Measurements from ENCODE around the gene B4GALT4.
"Not testable (repeated sequence)": the region's sequence is repeated elsewhere in the genome, so short reads cannot be mapped to it uniquely, and the experiment has no call there.

The B4GALT4 gene

GRCh38 chr3:119240591-119241434, at the start of gene B4GALT4:
Gene B4GALT4, minus strand, starts transcription at chr3:119240878. Its CDS starts 10,779 bp downstream, at chr3:119230099.
- no peaks in the 10 kb centered on the region for H3K9me3 Mint-ChIP-seq
- peaks cover 18% of the 10 kb centered on the region for H3K36me3 Mint-ChIP-seq (ENCODE audit: low read depth)
- no peaks in the 10 kb centered on the region for H3K27me3 Mint-ChIP-seq
- peaks cover 45% of the 10 kb centered on the region for H3K4me1 Mint-ChIP-seq (ENCODE audit: low read depth)
- H3K4me3 Mint-ChIP-seq, result peak within 1 kb of the TSS; percentile 84
- H3K27ac Mint-ChIP-seq, result peak within 1 kb of the TSS; percentile 94
- peak; percentile 81 for DNase-seq

GRCh38 chr3:119289404-119289770, 48.7 kb upstream of the B4GALT4 start:
- no peak for DNase-seq
- peaks cover 22% of the 10 kb centered on the region for H3K4me1 Mint-ChIP-seq (ENCODE audit: low read depth)
- no peak overlapping the region for H3K27ac Mint-ChIP-seq
- no peak overlapping the region for H3K4me3 Mint-ChIP-seq
- H3K9me3 Mint-ChIP-seq, result peaks cover 17% of the 10 kb centered on the region
- no peaks in the 10 kb centered on the region for H3K27me3 Mint-ChIP-seq
- no peaks in the 10 kb centered on the region for H3K36me3 Mint-ChIP-seq (ENCODE audit: low read depth)

DNA sequence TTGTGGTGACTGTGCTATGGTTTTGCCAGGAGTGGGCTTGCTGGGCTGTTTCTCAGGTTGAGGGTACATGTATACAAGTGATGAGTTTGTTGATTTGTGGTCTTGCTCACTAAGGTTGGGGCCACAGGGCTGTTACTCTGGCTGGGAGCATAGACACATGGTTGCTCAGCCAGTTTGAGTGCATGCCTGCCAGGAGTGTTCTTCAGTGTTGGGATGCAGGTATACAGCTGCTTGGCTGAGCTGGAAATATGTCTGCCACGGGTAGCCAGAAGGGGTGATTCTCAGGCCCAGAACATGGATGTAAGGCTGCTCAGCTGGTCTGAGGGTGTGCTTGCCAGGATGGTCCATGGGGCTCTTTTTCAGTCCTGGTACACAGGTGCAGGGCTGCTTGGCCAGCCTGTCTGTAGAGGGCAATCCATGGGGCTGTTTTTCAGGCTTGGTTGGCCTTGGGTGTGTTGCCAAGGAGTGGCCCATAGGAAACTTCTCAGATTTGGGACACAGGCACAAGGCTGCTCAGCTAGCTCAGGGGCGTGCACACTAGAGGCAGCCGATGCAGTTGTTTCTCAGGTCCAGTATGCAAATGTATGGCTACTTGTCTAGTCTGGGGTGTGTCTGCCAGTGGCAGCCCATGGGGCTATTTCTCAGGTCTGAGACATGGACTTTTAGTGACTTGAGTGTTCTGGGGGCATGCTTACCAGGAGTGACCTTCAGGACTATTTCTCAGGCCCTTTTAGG, 48.2 kb upstream of the B4GALT4 start:
- Mint-ChIP-seq H3K27me3 (no peaks in the 10 kb centered on the region), H3K36me3 (ENCODE audit: low read depth) (no peaks in the 10 kb centered on the region), H3K4me3 (no peak overlapping the region), H3K4me1 (ENCODE audit: low read depth) (peaks cover 22% of the 10 kb centered on the region), H3K9me3 (peaks cover 17% of the 10 kb centered on the region), H3K27ac (no peak overlapping the region)
- DNase-seq, result no peak

DNA sequence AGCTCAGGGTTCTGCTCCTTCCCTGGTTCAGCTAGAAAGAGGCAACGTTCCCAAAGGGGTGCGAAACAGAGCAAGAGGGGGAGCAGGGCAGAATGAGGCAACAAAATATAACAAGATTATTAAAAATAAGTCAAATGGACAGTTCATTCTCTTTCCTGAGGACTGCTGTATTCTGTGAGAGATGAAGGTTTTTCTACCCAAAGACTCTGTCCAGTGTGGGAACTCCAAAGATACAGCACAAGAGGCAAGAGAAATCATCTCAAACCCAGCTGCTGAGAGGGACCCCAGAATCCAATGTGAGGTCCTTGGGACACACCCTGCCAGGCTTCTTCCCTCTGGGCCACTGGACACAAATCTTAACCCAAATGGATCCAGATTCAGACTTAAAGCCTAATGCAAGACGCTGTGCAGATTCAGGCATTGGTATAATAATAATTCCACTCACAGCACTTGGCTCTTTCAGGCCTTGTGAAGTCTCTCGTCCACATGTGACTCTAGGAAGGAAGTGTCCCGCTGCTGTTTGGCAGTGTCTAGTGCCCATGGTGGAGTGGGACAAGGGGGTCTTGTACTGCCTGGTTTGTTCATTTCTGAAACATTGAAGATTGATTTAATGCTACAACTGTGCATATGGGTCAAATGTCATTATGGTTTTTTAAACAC, 39.0 kb upstream of the B4GALT4 start:
- no peak overlapping the region for H3K27ac Mint-ChIP-seq
- H3K9me3 Mint-ChIP-seq, result peaks cover 19% of the 10 kb centered on the region
- H3K36me3 Mint-ChIP-seq (ENCODE audit: low read depth), result peaks cover 6% of the 10 kb centered on the region
- no peak for DNase-seq
- H3K4me3 Mint-ChIP-seq, result no peak overlapping the region
- no peaks in the 10 kb centered on the region for H3K27me3 Mint-ChIP-seq
- H3K4me1 Mint-ChIP-seq (ENCODE audit: low read depth), result peaks cover 8% of the 10 kb centered on the region

DNA sequence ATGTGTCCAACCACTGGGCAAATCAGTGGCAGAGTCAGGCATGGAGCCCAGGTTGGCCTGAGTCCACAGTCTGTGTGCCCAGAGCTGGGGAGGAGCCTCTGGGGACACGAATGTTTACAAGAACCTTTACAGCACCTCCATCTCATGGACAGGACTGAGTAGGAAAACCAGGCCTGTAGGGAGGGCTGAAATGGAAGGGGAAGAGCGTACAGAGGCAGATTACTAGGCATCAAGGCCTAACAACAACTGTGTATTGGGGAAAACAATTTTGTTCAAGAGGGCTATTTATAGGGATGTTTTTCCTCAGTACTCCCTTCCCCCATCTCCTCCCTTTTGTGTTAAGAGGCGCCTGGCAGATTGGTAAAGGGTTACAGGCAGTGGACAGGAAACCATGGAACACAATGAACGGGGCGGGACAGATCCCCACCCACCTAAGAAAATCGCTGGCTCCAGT, 38.5 kb upstream of the B4GALT4 start:
- H3K27me3 Mint-ChIP-seq, result no peaks in the 10 kb centered on the region
- H3K4me3 Mint-ChIP-seq, result no peak overlapping the region
- peaks cover 19% of the 10 kb centered on the region for H3K9me3 Mint-ChIP-seq
- DNase-seq, result no peak
- H3K27ac Mint-ChIP-seq, result no peak overlapping the region
- peaks cover 12% of the 10 kb centered on the region for H3K4me1 Mint-ChIP-seq (ENCODE audit: low read depth)
- H3K36me3 Mint-ChIP-seq (ENCODE audit: low read depth), result peaks cover 6% of the 10 kb centered on the region

GRCh38 chr3:119276680-119277079, 36.0 kb upstream of the B4GALT4 start:
- H3K27ac Mint-ChIP-seq, result no peak overlapping the region
- H3K27me3 Mint-ChIP-seq, result no peaks in the 10 kb centered on the region
- no peaks in the 10 kb centered on the region for H3K36me3 Mint-ChIP-seq (ENCODE audit: low read depth)
- no peak overlapping the region for H3K4me3 Mint-ChIP-seq
- peaks cover 3% of the 10 kb centered on the region for H3K9me3 Mint-ChIP-seq
- H3K4me1 Mint-ChIP-seq (ENCODE audit: low read depth), result peaks cover 12% of the 10 kb centered on the region
- no peak for DNase-seq

DNA sequence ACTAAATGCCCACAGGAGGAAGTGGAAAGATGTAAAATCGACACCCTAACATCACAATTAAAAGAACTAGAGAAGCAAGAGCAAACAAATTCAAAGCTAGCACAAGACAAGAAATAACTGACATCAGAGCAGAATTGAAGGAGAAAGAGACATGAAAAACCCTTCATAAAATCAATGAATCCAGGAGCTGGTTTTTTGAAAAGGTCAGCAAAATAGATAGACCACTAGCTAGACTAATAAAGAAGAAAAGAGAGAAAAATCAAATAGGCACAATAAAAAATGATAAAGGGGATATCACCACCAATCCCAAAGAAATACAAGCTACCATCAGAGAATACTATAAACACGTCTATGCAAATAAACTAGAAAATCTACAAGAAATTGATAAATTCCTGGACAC, 29.5 kb upstream of the B4GALT4 start:
- not testable (repeated sequence) for H3K4me3 Mint-ChIP-seq; H3K27me3 Mint-ChIP-seq; H3K4me1 Mint-ChIP-seq (ENCODE audit: low read depth); H3K27ac Mint-ChIP-seq; H3K9me3 Mint-ChIP-seq; DNase-seq; H3K36me3 Mint-ChIP-seq (ENCODE audit: low read depth)

- Mint-ChIP-seq H3K27ac (no peak overlapping the region), H3K4me1 (ENCODE audit: low read depth) (no peaks in the 10 kb centered on the region), H3K36me3 (ENCODE audit: low read depth) (no peaks in the 10 kb centered on the region), H3K9me3 (no peaks in the 10 kb centered on the region), H3K27me3 (peaks cover 4% of the 10 kb centered on the region), H3K4me3 (no peak overlapping the region)
- DNase-seq, result no peak
Measured at GRCh38 chr3:119261055-119261454, 20.4 kb upstream of the B4GALT4 start.

GRCh38 chr3:119259821-119260220, 19.1 kb upstream of the B4GALT4 start:
- no peak for DNase-seq
- Mint-ChIP-seq H3K27ac (no peak overlapping the region), H3K27me3 (peaks cover 4% of the 10 kb centered on the region), H3K4me3 (no peak overlapping the region), H3K4me1 (ENCODE audit: low read depth) (no peaks in the 10 kb centered on the region), H3K36me3 (ENCODE audit: low read depth) (no peaks in the 10 kb centered on the region), H3K9me3 (no peaks in the 10 kb centered on the region)

GRCh38 chr3:119258915-119259314, 18.2 kb upstream of the B4GALT4 start:
- H3K4me1 Mint-ChIP-seq (ENCODE audit: low read depth), result no peaks in the 10 kb centered on the region
- H3K27ac Mint-ChIP-seq, result no peak overlapping the region
- no peaks in the 10 kb centered on the region for H3K9me3 Mint-ChIP-seq
- H3K4me3 Mint-ChIP-seq, result no peak overlapping the region
- DNase-seq, result no peak
- no peaks in the 10 kb centered on the region for H3K36me3 Mint-ChIP-seq (ENCODE audit: low read depth)
- H3K27me3 Mint-ChIP-seq, result peaks cover 4% of the 10 kb centered on the region

DNA sequence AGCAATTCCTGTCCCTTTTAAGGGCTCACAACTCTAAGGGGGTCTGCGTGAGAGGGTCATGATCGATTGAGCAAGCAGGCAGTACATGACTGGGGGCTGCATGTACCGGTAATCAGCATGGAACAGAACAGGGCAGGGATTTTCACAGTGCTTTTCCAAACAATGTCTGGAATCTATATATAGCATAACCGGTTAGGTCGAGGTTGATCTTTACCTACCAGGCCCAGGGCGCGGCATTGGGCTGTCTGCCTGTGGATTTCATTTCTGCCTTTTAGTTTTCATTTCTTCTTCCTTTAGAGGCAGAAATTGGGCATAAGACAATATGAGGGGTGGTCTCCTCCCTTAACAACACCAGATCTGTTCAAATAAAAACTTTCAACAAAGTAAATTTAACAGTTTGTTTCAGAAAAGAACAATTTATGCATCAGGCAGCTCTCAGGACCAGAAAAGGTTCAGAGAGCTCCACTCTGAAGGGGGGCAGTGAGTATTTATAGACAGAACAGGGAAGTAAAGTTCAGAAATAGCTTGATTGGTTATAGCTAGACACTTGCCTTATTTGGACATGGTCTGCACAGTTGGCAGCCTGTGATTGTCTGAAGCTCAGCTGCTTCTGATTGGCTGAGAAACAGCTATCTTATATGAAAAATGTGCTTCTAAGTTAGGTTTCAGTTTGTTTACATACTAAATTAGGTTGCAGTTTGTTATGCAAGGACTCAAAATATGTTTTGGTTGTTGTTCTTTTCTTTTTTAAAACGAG, 17.2 kb upstream of the B4GALT4 start:
- H3K36me3 Mint-ChIP-seq (ENCODE audit: low read depth), result no peaks in the 10 kb centered on the region

GRCh38 chr3:119257111-119257510, 16.4 kb upstream of the B4GALT4 start:
- no peaks in the 10 kb centered on the region for H3K9me3 Mint-ChIP-seq
- H3K27ac Mint-ChIP-seq, result no peak overlapping the region
- peaks cover 4% of the 10 kb centered on the region for H3K27me3 Mint-ChIP-seq
- DNase-seq, result no peak
- H3K36me3 Mint-ChIP-seq (ENCODE audit: low read depth), result no peaks in the 10 kb centered on the region
- no peaks in the 10 kb centered on the region for H3K4me1 Mint-ChIP-seq (ENCODE audit: low read depth)
- no peak overlapping the region for H3K4me3 Mint-ChIP-seq

More for the DNA sequence above, 17.2 kb upstream of the B4GALT4 start:
- H3K4me1 Mint-ChIP-seq (ENCODE audit: low read depth), result no peaks in the 10 kb centered on the region
- H3K27me3 Mint-ChIP-seq, result peaks cover 4% of the 10 kb centered on the region
- H3K27ac Mint-ChIP-seq, result no peak overlapping the region
- H3K4me3 Mint-ChIP-seq, result no peak overlapping the region
- no peak for DNase-seq
- no peaks in the 10 kb centered on the region for H3K9me3 Mint-ChIP-seq

DNA sequence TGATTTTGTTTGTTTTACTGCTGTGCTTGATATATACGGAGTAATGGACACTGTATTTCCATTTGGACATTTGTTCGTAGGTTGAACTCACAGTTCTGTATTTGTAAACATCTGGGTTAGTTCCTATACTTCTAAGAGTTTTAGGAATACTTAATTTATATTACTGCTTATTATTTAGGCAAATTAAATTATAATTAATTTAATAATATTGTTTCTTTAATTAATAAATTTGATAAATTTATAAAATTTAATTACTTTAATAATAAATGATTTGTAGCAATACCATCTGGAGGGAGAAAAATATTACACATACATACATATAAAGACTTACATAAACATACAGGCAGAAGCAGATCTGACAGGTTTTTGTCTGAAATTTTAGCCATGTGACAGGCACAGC, 14.5 kb upstream of the B4GALT4 start:
- H3K4me3 Mint-ChIP-seq, result no peak overlapping the region
- H3K36me3 Mint-ChIP-seq (ENCODE audit: low read depth), result no peaks in the 10 kb centered on the region
- H3K4me1 Mint-ChIP-seq (ENCODE audit: low read depth), result no peaks in the 10 kb centered on the region
- H3K27me3 Mint-ChIP-seq, result peaks cover 4% of the 10 kb centered on the region
- no peak overlapping the region for H3K27ac Mint-ChIP-seq
- H3K9me3 Mint-ChIP-seq, result no peaks in the 10 kb centered on the region
- no peak for DNase-seq

GRCh38 chr3:119245778-119246177, 5.1 kb upstream of the B4GALT4 start:
- H3K4me1 Mint-ChIP-seq (ENCODE audit: low read depth), result peaks cover 7% of the 10 kb centered on the region

More at GRCh38 chr3:119245778-119246177, 5.1 kb upstream of the B4GALT4 start:
- no peak for DNase-seq
- no peak overlapping the region for H3K4me3 Mint-ChIP-seq
- H3K9me3 Mint-ChIP-seq, result peaks cover 12% of the 10 kb centered on the region
- no peaks in the 10 kb centered on the region for H3K27me3 Mint-ChIP-seq
- peaks cover 2% of the 10 kb centered on the region for H3K36me3 Mint-ChIP-seq (ENCODE audit: low read depth)
- no peak overlapping the region for H3K27ac Mint-ChIP-seq

Measured in activated T-cell treated with anti-CD3 and anti-CD28 coated beads, Interleukin-2, amount 50 U/mL, for 24 hours (primary cell).